GM10266 (cell line): ENCODE results near the gene SYT13.

Experiments used
- DNase-seq: peaks from one replicate; pipeline ENCODE4 v3.0.0; 2012; ENCODE audit errors: extremely low spot score
- CTCF ChIP-seq: IDR thresholded peaks from 2 replicates; pipeline ENCODE4 v1.5.1; 2012; ENCODE audit warnings: mild to moderate bottlenecking, low read depth; ENCODE audit not compliant: control insufficient read depth, insufficient read depth; ENCODE audit errors: missing control alignments

The SYT13 gene

GRCh38 chr11:45205978-45206377 is 80.2 kb downstream of the SYT13 start:
- TF ChIP-seq CTCF = no peak
- DNase-seq = no peak

- DNase-seq = no peak
- no peak for TF ChIP-seq CTCF
Measured at GRCh38 chr11:45204761-45205160, 81.4 kb downstream of the SYT13 start.

- no peak for TF ChIP-seq CTCF
- DNase-seq = no peak
Measured at GRCh38 chr11:45193695-45194094, 92.4 kb downstream of the SYT13 start.
